GM19238 (cell line): Measurements from ENCODE around the gene CYP27B1.

Experiments
- DNase-seq: peaks from one replicate; pipeline ENCODE4 v3.0.0; 2011; ENCODE audit warnings: low spot score; ENCODE audit not compliant: insufficient read length

The CYP27B1 gene

DNA sequence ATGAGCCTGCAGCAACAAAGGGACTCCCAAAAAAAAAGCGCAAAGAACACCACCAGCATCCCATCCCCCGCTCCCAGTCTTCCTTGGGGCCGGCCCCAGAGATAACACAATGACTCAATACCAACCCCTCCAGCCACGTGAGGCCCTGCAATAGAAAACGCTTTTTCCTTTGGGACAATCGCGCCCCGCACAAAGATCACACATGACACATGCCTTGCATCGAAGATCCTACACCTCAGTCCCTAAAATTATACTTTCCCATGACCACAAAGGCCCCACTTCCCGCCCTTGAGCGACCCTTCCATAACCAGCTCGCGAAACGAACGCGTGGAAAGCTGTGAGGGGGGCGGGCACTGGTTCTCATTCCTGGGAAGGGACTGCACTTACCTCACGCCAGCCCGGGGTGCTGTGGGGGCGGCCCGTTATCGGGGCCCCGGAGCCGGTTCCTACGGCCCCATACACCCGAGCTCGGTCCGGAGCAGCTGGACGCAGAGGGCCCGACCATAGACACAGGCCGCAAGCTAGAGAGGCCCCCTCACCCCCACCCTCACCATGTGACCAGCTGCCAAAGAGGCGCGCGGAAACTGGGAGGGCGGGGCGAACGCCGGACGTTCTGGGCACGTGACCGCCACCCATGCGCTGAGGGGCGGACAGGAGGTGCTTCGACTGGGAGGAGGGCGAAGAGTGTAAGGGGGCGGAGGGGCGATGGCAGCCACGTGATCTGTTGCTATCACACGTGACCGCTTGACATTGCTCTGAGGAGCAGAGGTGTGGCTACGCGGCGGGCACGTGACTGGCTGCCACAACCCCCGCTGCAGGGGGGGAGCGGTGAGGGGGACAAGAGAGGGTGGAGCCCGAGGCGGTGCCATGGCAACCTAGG lies 14.8 kb downstream of the CYP27B1 start, which contains the start of gene CDK4:
TSS of gene CDK4 (minus strand) at position 523 of the 880 bp plus-strand sequence. CDS start 593 bp downstream, outside the sequence.
- DNase-seq = peak; percentile 96

DNA sequence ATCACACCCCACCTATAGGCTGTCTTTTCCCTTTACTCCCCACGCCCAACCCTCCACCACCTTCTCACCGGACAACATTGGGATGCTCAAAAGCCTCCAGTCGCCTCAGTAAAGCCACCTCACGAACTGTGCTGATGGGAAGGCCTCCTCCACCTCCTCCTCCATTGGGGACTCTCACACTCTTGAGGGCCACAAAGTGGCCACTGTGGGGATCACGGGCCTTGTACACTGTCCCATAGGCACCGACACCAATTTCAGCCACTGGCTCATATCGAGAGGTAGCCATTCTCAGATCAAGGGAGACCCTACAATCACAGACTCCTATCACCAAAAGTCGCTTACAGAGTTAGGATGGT lies 15.5 kb downstream of the CYP27B1 start:
- DNase-seq = no peak

DNA sequence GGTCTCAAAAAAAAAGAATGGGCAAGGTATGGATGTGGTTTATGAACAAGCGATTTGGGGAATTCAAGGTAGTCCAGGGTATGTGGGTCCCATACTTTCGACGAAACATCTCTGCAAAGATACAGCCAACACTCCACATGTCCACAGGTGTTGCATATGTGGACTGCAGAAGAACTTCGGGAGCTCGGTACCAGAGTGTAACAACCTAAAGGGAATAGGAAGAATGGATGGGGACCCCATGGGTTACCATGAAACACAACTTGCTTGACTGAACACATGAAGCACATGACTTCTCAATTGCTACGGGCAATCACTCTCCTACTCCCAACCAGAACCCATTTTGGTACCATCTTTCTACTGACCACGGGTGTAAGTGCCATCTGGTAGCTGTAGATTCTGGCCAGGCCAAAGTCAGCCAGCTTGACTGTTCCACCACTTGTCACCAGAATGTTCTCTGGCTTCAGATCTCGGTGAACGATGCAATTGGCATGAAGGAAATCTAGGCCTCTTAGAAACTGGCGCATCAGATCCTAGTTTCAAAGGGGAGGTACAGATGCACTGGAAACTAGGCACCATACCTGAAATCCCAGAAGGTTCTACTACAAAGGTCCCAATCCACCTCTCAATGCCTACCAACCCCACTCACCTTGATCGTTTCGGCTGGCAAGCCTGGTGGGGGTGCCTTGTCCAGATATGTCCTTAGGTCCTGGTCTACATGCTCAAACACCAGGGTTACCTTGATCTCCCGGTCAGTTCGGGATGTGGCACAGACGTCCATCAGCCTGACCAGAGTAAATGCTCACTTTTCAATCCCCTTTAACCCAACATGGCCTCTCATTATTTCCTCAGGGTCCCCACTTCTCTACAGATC lies 16.1 kb downstream of the CYP27B1 start:
- no peak for DNase-seq

DNA sequence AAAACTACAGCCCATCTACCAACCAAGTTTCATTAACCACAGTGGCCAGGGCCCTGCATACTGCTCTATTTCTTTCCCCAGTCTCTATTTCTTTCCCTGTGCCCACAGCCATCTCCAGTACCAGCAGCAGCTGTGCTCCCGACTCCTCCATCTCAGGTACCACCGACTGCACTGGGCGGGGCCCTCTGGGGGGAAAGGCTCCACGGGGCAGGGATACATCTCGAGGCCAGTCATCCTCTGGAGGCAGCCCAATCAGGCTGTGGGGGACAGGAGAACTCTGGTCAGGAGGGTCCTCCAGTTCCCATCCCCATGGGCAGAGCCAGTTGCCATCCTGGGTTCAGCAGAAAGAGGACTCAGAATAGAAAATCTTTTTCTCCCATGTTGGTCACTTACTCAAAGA lies 17.8 kb downstream of the CYP27B1 start:
- no peak for DNase-seq

DNA sequence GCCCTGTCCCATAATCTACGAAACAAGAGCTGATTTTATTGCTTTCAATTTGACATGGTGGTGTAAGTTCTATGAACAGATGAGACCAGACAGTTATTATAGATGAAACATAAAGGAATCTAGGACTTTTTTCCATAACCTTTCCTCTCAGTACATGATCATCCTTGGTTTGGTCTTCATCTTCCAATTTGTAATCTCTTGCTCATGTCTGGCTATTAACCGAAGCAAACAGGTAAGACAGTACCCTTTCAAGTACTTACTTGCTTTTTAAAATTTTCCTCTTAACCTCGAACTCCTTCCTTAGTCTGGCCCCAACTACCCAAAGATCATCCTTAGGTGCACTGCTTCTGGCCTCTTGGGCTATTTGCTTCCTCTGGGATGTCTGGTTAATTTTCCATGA lies 20.9 kb downstream of the CYP27B1 start:
- DNase-seq = no peak

DNA sequence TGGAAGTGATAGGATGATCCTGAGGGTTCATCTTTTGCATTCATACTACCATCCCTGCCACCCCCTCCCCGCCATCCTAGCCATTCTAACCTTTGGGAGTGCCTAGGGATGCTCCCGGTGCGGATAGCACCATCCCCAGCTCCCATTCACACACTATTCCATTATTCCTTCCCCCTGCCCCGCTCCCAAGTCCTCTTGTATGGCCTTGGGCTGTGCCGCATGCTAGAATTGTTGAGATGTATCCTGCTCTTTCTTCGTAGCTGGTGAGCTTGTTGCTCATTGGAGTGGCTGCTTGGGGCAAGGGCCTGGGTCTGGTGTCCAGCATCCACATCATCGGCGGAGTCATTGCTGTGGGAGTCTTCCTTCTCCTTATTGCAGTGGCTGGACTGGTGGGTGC lies 21.4 kb downstream of the CYP27B1 start:
- DNase-seq = no peak

DNA sequence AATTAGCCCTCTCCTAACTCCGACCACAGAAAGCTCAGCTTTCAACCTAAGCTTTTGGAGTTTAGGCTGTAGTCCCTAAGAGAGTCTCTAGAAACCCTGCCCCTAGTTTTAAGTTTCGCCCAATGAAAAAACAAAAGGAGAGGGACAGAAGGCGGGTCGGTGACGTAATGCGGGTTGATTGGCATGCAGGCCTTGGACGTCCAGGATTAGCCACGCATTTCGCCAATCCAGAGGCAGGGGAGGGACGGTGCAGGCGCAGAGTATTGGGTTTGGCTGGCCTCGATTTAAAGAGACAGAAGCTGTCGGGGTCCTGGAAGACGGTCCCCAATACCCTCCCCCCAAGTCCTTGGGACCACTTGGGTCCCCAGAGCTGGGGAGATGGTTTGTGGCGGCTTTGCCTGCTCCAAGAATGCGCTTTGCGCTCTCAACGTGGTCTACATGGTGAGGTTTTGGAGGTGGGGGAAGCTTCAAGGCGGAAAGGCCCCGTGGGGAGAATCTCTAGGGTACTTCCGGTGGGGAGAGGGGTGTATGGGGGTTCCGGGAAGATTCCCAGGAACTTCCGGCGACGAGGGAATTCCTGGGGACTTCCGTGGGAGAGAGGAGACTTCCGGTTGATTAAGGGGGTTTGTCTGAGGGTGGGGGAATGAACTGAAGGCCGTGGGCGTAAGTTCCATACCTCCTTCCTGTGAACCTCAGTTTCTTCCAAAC lies 21.9 kb downstream of the CYP27B1 start, which contains the start of gene TSPAN31:
TSS of gene TSPAN31 (plus strand) at position 263 of the 708 bp plus-strand sequence. CDS start at position 379, 116 bp downstream.
- peak; percentile 90 for DNase-seq

DNA sequence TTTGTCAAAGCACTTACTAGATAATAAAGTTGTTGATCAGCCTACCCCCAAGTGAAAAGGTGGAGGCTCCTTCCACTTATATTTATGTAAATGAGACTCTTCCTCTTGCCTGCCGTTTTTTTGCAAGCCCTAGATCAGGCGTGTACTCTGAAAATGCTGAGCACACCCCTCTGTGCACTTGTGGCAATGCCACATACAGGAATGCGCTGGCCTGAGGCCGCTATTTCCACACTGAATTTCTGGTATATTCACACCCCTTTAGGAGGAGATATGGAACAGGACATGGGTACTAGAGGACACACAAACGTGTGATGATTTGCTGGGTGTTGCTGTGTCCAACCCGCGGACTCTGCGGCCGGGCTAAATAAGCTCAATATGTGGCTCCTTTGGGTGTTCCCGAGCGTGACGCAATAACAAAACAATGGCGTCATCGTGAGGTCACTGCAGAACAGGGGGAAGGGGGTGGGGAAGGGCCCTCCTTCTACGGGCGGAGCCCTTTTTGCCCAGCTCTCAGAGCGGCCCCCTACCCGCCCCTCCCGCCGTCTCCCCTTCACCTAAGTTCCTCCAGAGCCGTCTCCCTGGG lies 22.6 kb downstream of the CYP27B1 start:
- peak; percentile 58 for DNase-seq

DNA sequence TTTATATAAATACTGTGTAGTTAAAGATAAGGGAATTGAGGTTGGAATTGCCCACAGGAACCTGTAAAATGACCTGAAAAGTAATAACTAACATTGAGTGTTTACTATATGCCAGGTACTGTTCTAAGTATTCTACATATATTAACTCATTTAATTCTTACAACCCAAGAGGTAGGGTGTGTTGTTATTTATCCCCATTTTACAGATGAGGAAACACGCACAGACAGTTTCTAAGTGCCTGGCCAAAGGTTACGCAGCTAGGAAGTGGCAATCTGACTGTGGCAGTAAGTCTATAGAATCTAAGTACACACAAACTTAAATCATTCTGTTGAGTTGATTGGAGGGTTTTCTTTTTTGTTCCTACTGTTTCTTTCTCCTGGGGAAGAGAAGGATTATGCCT lies 23.1 kb downstream of the CYP27B1 start:
- no peak for DNase-seq

DNA sequence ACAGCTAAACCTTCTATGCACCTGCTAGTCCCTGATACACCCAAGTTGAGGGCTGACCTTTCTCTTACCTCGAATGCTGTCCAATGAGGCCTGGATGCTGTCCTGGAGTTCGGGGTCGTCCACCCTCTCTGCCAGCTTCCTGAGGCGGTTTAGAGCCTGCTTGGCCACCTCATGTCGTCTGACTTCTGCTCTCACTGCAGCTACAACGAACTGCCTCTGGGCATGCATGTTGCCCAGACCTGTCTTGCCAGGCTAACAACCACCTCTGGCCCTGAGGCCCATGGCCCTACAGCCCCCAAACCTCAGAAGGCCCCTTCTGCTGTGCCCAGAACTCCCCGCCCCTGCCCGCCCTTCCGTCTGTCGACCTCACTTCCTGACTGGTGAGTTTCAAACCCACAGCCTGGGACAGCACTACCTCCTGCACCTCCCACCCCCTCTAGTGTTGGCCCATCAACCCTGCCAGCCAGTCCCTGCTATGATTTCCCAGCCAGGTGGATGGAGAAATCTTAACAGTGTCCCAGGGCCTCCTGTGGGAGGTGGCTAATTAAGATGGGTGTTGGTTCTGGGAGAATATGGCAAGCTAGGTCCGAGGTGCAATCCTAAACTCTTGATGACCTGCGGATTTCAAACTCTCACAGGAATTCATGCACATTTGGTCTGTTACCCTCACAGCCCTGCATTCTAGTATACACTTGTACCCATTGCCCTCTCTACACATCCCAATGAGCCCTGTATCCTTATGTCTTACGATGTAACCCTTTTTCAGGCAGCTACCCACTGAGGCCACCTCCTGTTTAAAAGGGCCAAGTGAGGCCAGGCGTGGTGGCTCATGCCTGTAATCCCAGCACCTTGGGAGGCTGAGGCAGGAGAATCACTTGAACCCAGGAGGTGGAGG lies 24.8 kb downstream of the CYP27B1 start:
- peak; percentile 79 for DNase-seq

DNA sequence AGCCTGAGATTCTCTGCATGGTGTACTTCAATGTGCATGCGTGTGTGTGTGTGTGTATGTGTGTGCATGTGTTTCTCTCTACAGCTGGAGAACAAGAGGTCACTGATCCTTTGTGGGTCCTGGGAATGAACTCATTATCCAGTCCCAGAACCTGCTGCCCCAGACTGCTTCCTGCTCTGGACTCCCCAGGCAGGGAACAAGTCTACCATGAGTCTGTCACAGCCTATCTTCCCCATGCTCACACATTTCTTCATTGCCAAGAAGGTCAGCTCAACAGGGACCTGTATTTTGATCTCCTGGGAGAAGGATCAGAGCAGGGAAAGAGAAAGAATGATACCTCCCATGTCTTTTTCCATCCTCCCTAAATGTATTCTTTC lies 25.5 kb downstream of the CYP27B1 start:
- DNase-seq = no peak

DNA sequence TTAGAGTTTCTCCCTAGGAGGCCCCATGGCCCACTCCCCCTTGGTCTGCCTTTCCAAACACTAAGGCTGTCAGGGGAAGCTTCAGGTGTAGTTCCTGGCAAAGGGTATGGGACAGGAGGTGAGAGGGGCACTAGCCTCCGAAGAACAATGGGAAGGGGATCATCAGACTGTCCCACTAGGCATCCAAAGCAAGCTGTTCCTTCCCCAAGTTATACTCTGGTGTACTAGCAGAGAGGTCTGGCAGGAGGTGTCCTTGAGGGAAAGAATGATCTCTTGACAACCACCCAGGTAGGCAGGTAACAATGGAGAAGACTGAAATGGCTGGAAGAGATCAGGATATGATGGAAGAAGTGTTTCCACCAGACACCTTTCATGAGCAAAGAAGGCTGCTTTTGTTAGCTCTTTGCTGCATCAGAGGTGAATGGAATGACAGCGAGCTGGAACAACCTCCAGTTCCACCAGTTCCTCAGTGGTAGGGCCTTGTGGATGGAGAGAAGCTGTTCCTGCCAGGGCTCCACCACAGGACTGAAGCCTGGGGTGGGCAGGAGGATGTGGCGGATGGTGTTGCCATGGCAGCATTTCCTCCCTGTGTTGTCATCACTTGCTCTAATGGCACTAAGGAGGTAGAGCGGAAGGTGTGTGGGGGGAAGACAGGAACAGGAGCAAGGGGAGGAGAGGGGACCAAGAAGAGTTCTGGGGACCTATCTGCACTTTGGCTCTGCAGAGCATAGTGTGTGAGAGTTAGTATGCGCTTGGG lies 26.0 kb downstream of the CYP27B1 start:
- peak; percentile 84 for DNase-seq

DNA sequence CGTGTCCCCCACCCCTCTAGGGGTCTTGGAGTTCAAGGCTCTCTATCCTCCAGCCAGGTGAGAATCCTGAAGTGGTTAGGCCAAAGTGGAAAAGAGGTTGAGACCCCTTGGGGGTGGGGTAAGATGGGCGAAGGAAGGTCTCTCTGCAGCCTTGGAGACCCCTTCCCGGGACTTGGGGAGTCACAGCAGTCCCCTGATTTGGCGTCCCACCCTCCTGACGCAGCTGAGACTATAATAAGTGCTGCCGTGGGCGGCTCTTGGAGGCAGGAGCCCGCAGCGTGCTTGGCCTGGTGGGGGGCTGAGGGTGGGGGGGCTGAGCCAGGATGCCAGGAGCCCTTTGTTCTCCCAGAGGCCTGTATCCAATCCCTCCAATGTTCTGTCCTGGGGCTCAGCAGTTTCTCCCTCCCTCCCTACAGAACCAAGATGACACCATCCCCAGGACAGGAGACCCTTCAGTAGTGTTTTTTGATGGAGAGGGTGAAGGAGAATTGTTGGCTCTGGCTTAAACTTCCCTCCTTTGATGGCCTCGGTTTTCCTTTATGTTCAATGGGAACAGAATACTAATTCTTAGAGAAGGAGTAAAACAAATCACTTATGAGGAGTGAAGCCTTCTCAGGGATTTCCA lies 26.9 kb downstream of the CYP27B1 start:
- DNase-seq = no peak

DNA sequence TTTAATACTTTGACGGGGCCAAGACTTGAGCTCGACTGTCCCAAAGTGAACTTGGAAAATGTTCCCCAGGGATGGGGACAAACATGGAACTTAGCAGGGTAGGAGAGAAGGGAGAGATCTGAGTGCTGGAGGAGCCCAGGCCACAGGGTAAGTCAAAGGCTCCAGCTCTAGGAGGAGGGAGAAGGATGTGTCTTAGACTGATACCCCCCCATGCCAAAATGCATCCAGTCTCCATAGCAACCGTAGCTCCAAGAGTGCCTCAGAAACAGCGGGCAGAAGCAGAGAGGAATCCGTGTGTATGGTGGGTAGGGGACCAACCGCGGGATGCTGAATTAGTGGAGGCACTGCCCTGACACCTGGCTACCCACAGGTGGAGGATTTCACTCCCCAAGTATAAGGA lies 27.5 kb downstream of the CYP27B1 start:
- DNase-seq = no peak

DNA sequence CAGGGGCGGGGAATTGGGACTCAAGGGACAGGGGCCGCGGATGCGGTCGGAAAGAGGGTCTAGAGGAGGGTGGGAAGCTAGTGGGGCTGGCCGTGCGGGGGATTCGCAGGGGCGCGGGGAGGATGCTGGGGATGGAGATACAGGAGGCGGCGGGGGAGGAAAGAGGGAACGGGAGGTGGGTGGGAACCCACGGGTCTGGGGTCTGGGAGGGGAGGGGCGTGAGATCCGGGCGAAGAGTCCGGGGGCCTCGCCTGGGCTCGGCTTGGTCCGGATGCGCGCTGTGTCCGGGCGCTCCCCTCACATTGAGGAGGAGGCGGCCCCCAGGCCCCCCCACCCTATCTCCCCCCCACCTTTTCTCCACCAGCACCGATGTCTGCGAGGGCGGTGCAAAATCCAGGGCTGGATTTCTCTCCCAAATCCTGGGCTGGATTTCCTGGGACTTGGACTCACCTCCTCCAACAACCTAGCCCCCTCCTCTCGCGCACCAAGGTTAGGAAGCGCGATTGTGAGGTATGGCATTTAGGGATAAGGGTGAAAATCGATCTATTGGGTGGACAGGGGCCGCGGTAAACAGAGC lies 28.1 kb downstream of the CYP27B1 start, which contains the start of gene AGAP2:
TSS of gene AGAP2 (minus strand) at position 82 of the 577 bp plus-strand sequence. CDS start 496 bp downstream, outside the sequence.
- no peak for DNase-seq

DNA sequence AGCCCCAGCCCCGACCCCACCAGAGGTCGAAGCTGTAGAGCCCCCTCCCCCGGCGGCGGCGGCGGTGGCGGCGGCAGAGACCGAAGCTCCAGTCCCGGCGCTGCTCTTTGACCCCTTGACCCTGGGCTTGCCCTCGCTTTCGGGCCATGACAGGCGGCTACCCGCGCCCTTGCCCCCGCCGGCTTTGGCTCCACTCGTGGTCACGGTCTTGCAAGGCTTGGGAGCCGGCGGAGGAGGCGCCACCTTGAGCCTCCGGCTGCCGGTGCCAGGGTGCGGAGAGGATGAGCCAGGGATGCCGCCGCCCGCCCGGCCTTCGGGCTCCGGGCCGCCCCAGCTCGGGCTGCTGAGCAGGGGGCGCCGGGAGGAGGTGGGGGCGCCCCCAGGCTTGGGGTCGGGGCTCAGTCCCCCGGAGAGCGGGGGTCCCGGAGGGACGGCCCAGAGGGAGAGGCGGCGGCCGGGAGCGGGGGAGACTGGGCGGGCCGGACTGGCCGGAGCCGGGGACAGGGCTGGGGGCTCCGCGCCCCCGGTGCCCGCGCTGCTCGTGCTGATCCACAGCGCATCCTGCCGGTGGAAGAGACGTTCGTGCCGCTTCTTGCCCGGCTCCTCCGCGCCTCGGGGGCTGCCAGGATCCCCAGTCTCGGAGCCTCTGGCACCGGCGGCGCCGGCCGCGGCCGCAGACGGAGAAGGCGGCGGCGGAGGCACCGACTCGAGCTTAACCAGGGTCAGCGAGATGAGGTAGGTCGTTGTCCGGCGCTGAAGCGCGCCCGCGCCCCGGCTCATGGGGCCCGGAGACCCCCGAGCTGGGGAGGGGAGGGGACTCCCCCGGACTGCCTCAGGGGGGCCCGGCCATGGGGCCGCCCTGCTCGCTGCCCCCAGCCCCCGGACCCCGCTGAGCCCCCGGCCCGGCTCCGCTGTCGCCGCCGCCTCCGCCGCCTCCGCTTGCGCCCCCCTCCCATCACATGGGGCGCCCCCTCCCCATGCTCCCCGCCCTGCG lies 29.1 kb downstream of the CYP27B1 start:
- no peak for DNase-seq

DNA sequence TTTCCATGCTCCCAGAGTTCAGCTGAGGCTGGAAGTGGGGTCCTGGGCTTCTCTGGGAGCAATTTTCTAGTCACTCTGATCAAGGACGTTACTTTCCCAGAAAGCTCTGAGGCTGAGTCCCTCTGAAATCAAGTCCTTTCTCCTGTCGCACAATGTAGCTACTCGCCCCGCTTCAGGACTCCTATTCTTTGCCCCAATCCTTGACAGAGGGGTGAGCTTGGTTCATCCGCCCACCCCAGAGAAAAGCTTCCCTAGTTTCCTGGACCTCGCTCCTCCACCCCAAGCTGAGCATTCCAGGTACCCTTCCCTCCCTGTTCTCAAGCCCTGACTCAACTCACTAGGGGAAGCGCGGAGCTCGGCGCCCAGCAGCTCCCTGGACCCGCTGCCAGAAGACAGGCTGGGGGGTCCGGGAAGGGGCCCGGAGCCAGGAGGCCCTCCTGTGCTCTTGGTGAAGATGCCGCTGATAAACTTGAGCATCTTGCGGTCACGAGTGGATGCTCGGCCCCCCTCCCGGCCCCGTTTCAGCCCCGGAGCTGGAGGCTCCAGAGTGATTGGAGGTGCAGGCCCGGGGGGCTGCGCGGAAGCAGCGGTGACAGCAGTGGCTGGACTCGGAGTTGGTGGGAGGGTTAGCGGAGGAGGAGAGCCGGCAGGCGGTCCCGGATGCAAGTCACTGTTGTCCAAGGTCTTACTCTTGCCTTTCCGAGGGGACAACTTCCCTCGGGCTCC lies 30.0 kb downstream of the CYP27B1 start:
- no peak for DNase-seq
